GM06990 (cell line): ENCODE data around the gene FAM20C.
"Not testable (repeated sequence)": the region's sequence is repeated elsewhere in the genome, so short reads cannot be mapped to it uniquely, and the experiment has no call there.

Source experiments
- DNase-seq: peaks from one replicate; pipeline ENCODE4 v3.0.0-alpha.2; 2011; ENCODE audit not compliant: insufficient read length; ENCODE audit errors: extremely low read depth
- H3K27me3 ChIP-seq: replicated peaks from 2 replicates; pipeline ENCODE4 v1.6.0; 2011; ENCODE audit warnings: low read length; ENCODE audit not compliant: control insufficient read depth, insufficient read depth
- H3K36me3 ChIP-seq: 2 replicates; pipeline ENCODE4 v1.5.1; 2011; ENCODE audit warnings: low read length; ENCODE audit not compliant: control insufficient read depth, insufficient read depth
- H3K4me3 ChIP-seq: replicated peaks from 2 replicates; pipeline ENCODE4 v1.5.1; 2011; ENCODE audit warnings: low read depth, mild to moderate bottlenecking, control low read depth, low read length
- CTCF ChIP-seq: IDR thresholded peaks from 2 replicates; pipeline ENCODE4 v1.5.1; 2011; ENCODE audit warnings: low read length, control low read depth, mild to moderate bottlenecking, inconsistent platforms; ENCODE audit not compliant: insufficient read depth, poor library complexity, severe bottlenecking

Gene FAM20C

GRCh38 chr7:260441-261281 lies 68.3 kb downstream of the FAM20C start:
- DNase-seq = no peak
- Histone ChIP-seq H3K36me3 (no peaks in the 10 kb centered on the region), H3K4me3 (no peak overlapping the region), H3K27me3 (no peaks in the 10 kb centered on the region)
- TF ChIP-seq CTCF = no peak

- no peak overlapping the region for H3K4me3 ChIP-seq
- TF ChIP-seq CTCF = no peak
- no peaks in the 10 kb centered on the region for H3K36me3 ChIP-seq
- DNase-seq = no peak
- no peaks in the 10 kb centered on the region for H3K27me3 ChIP-seq
Measured at GRCh38 chr7:261341-262250, 69.2 kb downstream of the FAM20C start.

GRCh38 chr7:262251-262572 lies 69.8 kb downstream of the FAM20C start:
- H3K36me3 ChIP-seq = no peaks in the 10 kb centered on the region
- no peak overlapping the region for H3K4me3 ChIP-seq
- no peak for DNase-seq
- TF ChIP-seq CTCF = no peak
- no peaks in the 10 kb centered on the region for H3K27me3 ChIP-seq

GRCh38 chr7:262631-263311 lies 70.4 kb downstream of the FAM20C start:
- peak; percentile 81 for TF ChIP-seq CTCF
- H3K36me3 ChIP-seq, H3K4me3 ChIP-seq, H3K27me3 ChIP-seq: not testable (repeated sequence)
- peak; percentile 66 for DNase-seq

- not testable (repeated sequence) for DNase-seq, H3K27me3 ChIP-seq
Measured at GRCh38 chr7:263483-264351, 71.3 kb downstream of the FAM20C start.

More at GRCh38 chr7:263483-264351, 71.3 kb downstream of the FAM20C start:
- peak; percentile 49 for TF ChIP-seq CTCF
- not testable (repeated sequence) for H3K4me3 ChIP-seq, H3K36me3 ChIP-seq
